GM13976 (cell line): ENCODE data around the gene ATF5.

Experiments used
- DNase-seq: peaks from one replicate; pipeline ENCODE4 v3.0.0; 2012; ENCODE audit warnings: low spot score
- CTCF ChIP-seq: IDR thresholded peaks from 2 replicates; pipeline ENCODE4 v1.5.1; 2012; ENCODE audit warnings: borderline replicate concordance, mild to moderate bottlenecking; ENCODE audit not compliant: insufficient read depth; ENCODE audit errors: extremely low read depth, missing control alignments, control extremely low read depth
- in situ Hi-C: fragments of 300-500 bp; cut with MboI; formaldehyde crosslinking; loops from one replicate; pipeline ENCODE4 v1.12.0; 2022; ENCODE audit warnings: low sequenced_read_pairs, mixed read lengths, inconsistent platforms; ENCODE audit not compliant: unreplicated experiment

ATF5 gene

DNA sequence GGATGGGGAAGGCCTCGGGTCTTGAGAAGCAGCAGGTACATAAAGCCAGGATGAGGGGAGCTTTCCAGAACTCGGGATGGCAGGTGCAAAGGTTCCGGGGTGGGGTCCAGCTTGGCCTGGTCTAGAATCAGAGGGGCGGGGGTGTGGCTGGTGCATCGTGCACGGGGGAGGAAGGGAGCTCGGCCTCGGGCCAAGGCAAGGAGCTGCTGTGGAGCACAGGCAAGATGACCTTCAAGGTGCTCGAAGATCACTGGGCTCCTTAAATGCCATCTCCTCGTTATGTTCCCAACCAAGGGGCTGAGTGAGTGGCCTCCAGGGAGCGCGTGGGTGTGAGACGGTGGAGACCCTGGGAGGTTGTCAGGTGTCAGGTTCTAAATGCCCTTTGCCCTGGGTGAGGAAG, 48.1 kb downstream of the ATF5 start:
- DNase-seq: no peak

DNA sequence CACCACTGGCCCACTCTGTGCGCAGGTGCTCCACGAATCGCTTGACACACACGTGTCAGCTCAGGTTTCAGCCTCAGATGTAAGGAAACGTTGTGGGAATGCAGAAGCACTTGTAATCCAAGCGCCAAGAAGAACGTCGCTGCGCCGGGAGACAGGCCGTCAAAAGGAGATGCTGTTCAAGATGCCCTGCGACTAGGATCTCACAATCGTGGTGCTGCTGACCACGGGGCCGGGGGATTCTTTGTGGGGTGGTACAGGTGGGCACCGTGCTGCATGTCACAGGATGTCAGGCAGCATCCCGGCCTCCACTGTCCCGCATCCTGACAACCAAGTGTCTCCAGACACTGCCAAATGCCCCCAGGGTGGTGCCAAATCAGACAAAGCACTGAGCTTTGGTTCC, 48.9 kb downstream of the ATF5 start:
- in situ Hi-C loops: no loop called here
- no peak for DNase-seq
- no peak for TF ChIP-seq CTCF

More for the DNA sequence above, 48.1 kb downstream of the ATF5 start:
- in situ Hi-C loops: no loop called here
- no peak for TF ChIP-seq CTCF

GRCh38 chr19:49978324-49978723, 49.3 kb downstream of the ATF5 start:
- DNase-seq: no peak
- in situ Hi-C loops: no loop called here
- TF ChIP-seq CTCF: no peak

DNA sequence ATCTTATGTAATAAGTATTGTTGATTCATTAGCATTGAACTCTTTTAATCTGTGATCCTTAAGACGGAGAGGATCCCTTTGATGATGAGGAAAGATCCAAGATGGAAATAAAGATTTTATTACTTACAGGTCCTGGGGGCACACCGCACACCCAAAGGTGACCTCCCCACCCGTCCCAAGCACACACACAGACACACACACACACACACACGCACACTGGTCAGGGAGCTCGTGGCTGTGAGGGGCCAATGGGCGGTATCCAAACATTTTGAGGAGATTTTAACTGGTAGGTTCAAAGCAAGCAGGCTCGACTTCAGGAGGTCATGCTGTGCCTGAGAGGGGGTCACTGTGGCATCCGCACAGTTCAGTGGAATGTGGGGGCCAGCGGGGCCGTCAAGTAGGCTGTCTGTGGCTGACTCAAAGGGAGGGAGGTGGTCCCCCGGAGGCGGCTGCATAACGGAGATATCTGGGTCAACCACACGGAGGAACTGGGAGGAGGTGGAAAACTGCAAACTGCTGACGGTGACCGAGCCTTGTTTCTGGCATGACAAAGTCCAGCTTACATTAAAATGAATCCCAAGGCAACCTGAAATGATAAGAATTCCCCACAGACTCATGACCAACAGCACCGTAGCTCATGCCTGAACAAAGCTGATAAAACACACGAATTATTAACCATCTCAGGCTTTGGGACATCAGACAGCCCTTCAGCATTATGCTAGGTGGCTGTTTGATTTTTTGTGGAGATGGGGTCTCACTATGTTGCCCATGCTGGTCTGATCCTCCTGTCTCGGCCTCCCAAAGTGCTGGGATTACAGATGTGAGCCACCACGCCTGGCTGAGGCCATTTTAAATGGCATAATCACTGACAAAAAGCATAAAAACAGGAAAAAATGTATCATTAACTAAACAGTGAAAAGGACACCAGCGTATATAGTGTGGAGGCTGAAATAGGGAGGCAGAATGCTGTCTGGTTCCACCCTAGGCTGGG, 52.9 kb downstream of the ATF5 start:
- DNase-seq: no peak
- in situ Hi-C loops: no loop called here
- no peak for TF ChIP-seq CTCF
